SK-N-SH treated with all-trans-retinoic acid at 6 μM for 48 hours (cell line): ENCODE measurements around the gene GPR3.
A peak's percentile ranks its signal among the peaks of the same experiment; 100 is the strongest.
"Not testable (repeated sequence)": the region's sequence is repeated elsewhere in the genome, so short reads cannot be mapped to it uniquely, and the experiment has no call there.

Source experiments
- ATAC-seq: fragments of 200-7000 bp; cut with Tn5 transposase; 3 replicates; pipeline ENCODE4 v1.9.1; 2020; ENCODE audit warnings: mild to moderate bottlenecking, moderate library complexity
- ARNTL ChIP-seq: fragments of 450-650 bp; formaldehyde crosslinking; IDR thresholded peaks from 2 replicates; pipeline ENCODE4 v1.5.0; 2020; ENCODE audit warnings: low read depth, mild to moderate bottlenecking, moderate library complexity, borderline replicate concordance
- BACH2 ChIP-seq: fragments of 250-450 bp; sonication (Bioruptor Pico); IDR thresholded peaks from 2 replicates; pipeline ENCODE4 v1.9.0; 2021; ENCODE audit warnings: mild to moderate bottlenecking, borderline replicate concordance
- CSDC2 ChIP-seq: fragments of 250-450 bp; sonication (Bioruptor Pico); IDR thresholded peaks from 2 replicates; pipeline ENCODE4 v1.5.0; 2020; ENCODE audit warnings: mild to moderate bottlenecking, moderate library complexity
- ESRRG ChIP-seq: fragments of 250-450 bp; sonication (Bioruptor Pico); IDR thresholded peaks from 2 replicates; pipeline ENCODE4 v1.6.1; 2021; ENCODE audit warnings: mild to moderate bottlenecking
- GLIS3 ChIP-seq: fragments of 250-450 bp; sonication (Bioruptor Pico); IDR thresholded peaks from 2 replicates; pipeline ENCODE4 v1.5.0; 2020; ENCODE audit warnings: mild to moderate bottlenecking, moderate library complexity
- ISL1 ChIP-seq: fragments of 250-450 bp; sonication (Bioruptor Pico); IDR thresholded peaks from 2 replicates; pipeline ENCODE4 v2.1.2; 2022; ENCODE audit warnings: mild to moderate bottlenecking, moderate library complexity
- OSR1 ChIP-seq: fragments of 250-450 bp; sonication (Bioruptor Pico); IDR thresholded peaks from 2 replicates; pipeline ENCODE4 v1.8.0; 2022; ENCODE audit warnings: moderate library complexity, mild to moderate bottlenecking, inconsistent platforms
- PPARA ChIP-seq: fragments of 250-450 bp; sonication (Bioruptor Pico); IDR thresholded peaks from 2 replicates; pipeline ENCODE4 v1.5.0; 2020; ENCODE audit warnings: mild to moderate bottlenecking, borderline replicate concordance
- RARB ChIP-seq: fragments of 250-450 bp; sonication (Bioruptor Pico); IDR thresholded peaks from 2 replicates; pipeline ENCODE4 v1.8.0; 2021; ENCODE audit warnings: mild to moderate bottlenecking, moderate library complexity
- ZC3H10 ChIP-seq: fragments of 250-450 bp; sonication (Bioruptor Pico); IDR thresholded peaks from 2 replicates; pipeline ENCODE4 v1.5.1; 2021; ENCODE audit warnings: mild to moderate bottlenecking, moderate library complexity
- ZFP3 ChIP-seq: fragments of 250-450 bp; sonication (Bioruptor Pico); IDR thresholded peaks from 2 replicates; pipeline ENCODE4 v1.5.0; 2020; ENCODE audit warnings: mild to moderate bottlenecking, moderate library complexity
- ZFP30 ChIP-seq: fragments of 450-650 bp; formaldehyde crosslinking; IDR thresholded peaks from 2 replicates; pipeline ENCODE4 v1.5.0; 2022; ENCODE audit warnings: mild to moderate bottlenecking, moderate library complexity
- ZNF565 ChIP-seq: fragments of 450-650 bp; formaldehyde crosslinking; conservative IDR thresholded peaks from 2 replicates; pipeline ENCODE4 v1.5.0; 2020; ENCODE audit warnings: low read depth, mild to moderate bottlenecking, moderate library complexity
- ZNF70 ChIP-seq: fragments of 450-650 bp; formaldehyde crosslinking; IDR thresholded peaks from 2 replicates; pipeline ENCODE4 v1.5.0; 2020; ENCODE audit warnings: mild to moderate bottlenecking, moderate library complexity
- ZNF8 ChIP-seq: fragments of 450-650 bp; formaldehyde crosslinking; IDR thresholded peaks from 2 replicates; pipeline ENCODE4 v1.5.0; 2020; ENCODE audit warnings: mild to moderate bottlenecking, moderate library complexity
- TF ChIP-seq, protein P1 (sequence below): fragments of 250-450 bp; sonication (Bioruptor Pico); IDR thresholded peaks from 2 replicates; pipeline ENCODE4 v1.8.0; 2020; ENCODE audit warnings: mild to moderate bottlenecking, moderate library complexity, borderline replicate concordance
- TF ChIP-seq, protein P2 (sequence below): fragments of 250-450 bp; sonication (Bioruptor Pico); IDR thresholded peaks from 2 replicates; pipeline ENCODE4 v1.8.0; 2021; ENCODE audit warnings: low read depth, mild to moderate bottlenecking, moderate library complexity, borderline replicate concordance
- TF ChIP-seq, protein P3 (sequence below): fragments of 250-450 bp; sonication (Bioruptor Pico); IDR thresholded peaks from 2 replicates; pipeline ENCODE4 v1.5.0; 2020; ENCODE audit warnings: mild to moderate bottlenecking, moderate library complexity
- TF ChIP-seq, protein P4 (sequence below): fragments of 250-450 bp; sonication (Bioruptor Pico); IDR thresholded peaks from 2 replicates; pipeline ENCODE4 v1.5.1; 2021; ENCODE audit warnings: mild to moderate bottlenecking, moderate library complexity

The GPR3 gene

DNA sequence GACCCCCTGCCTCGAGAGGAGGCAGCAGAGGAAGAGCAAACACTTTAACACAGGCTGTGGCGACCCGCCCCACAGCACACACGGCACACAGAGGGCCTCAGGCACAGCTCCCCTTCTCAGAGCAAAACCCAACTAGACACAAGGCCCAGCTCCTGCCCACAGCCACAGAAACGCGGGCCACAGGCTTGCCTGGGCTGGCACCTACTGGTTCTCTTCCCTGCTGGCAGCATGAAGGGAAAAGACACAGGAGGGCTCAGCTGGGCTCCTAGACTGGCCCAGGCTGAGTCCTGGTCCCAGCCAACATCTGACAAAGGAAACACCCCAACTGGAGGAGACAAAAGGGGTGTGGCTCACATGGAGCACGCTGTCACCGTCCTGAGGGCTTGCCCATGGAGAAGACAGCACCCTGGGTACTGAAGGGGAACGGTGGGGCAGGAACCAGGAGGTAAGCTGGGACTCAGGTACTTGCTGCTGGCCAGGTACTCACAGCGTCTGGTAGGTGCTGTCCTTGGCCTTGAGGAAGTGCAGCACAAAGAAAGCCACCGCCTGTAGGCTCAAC lies 12.8 kb upstream of the GPR3 start (continued):
- TF ChIP-seq, protein P1, sequence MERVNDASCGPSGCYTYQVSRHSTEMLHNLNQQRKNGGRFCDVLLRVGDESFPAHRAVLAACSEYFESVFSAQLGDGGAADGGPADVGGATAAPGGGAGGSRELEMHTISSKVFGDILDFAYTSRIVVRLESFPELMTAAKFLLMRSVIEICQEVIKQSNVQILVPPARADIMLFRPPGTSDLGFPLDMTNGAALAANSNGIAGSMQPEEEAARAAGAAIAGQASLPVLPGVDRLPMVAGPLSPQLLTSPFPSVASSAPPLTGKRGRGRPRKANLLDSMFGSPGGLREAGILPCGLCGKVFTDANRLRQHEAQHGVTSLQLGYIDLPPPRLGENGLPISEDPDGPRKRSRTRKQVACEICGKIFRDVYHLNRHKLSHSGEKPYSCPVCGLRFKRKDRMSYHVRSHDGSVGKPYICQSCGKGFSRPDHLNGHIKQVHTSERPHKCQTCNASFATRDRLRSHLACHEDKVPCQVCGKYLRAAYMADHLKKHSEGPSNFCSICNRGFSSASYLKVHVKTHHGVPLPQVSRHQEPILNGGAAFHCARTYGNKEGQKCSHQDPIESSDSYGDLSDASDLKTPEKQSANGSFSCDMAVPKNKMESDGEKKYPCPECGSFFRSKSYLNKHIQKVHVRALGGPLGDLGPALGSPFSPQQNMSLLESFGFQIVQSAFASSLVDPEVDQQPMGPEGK, result no peak
- TF ChIP-seq, all 23 proteins: peak for 0

DNA sequence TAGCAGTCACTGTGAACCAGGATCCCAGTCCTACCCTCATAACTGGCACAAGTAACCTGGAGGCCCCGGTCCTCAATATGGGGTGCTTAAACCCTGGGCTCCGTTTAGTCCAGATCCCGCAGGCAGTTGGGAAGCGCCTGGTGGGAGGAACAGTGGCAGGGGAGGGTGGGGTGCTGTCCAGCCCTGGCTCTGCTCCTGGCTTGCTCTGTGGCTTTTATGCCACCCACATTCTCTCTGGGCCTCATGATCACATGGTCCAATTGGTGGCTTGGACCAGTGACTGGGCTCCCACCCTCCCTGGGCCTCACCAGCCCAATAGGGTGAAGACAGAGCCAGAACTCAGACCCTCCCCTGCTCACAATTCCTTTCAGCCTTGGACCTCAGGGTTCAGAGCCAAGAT lies 12.2 kb upstream of the GPR3 start:
- peak; percentile 6; the same call in 2 of the 3 replicates for ATAC-seq

DNA sequence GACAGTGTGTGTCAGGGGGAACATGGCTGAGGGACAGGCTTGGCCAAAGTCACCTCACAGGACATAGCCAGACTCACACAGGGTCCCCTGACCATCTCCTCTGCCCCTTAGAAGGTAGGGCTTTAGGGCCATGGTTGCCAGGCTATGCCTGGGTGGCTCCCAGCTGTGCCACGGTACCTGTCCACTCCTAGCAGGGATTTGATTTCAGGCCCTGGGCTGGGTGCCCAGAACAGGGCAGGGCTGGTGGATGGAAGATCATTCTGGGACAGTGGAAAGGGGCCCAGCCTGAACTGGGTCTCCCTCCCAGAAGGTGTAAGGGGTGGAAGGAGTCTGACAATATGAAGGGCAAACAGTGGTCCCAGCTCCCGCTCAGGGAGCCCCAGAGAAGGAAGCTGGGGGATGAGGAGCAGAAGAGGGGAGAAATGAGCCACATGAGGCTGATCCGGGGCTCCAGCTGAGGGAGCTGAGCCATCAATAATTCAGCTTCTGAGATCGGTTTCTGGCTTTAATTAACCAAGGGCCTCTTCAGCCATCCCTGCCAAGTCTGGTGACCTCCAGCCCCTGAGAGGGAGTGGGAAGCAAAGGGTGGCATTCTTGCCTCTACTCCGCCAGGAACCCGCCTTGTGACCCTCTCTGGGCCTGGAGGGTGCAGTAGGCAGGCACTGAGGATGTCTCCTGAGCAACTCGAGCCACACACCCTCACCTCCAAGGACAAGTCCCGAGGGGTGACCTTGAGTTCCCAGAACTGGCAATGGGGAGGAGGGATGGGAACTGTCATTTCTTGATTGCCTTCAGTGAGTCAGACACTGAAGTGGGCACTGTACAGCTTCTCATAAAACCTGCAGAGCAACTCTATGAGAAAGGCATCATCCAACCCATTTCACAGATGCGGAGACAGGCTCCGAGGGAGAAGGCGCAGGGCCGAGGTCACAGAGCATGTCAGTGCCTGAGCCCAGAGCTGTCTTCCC lies 11.4 kb upstream of the GPR3 start:
- peak; percentile 72 for ATAC-seq
- TF ChIP-seq ZC3H10 (CRISPR knock-in tag), result no peak
- no peak for TF ChIP-seq ARNTL
- TF ChIP-seq ZNF70 (CRISPR knock-in tag), result no peak
- TF ChIP-seq, all 23 proteins: peak for 0

More for the DNA sequence above, 12.2 kb upstream of the GPR3 start:
- TF ChIP-seq ZNF8 (CRISPR knock-in tag), result no peak
- no peak for TF ChIP-seq ZFP3 (CRISPR knock-in tag)
- no peak for TF ChIP-seq CSDC2 (CRISPR knock-in tag)

DNA sequence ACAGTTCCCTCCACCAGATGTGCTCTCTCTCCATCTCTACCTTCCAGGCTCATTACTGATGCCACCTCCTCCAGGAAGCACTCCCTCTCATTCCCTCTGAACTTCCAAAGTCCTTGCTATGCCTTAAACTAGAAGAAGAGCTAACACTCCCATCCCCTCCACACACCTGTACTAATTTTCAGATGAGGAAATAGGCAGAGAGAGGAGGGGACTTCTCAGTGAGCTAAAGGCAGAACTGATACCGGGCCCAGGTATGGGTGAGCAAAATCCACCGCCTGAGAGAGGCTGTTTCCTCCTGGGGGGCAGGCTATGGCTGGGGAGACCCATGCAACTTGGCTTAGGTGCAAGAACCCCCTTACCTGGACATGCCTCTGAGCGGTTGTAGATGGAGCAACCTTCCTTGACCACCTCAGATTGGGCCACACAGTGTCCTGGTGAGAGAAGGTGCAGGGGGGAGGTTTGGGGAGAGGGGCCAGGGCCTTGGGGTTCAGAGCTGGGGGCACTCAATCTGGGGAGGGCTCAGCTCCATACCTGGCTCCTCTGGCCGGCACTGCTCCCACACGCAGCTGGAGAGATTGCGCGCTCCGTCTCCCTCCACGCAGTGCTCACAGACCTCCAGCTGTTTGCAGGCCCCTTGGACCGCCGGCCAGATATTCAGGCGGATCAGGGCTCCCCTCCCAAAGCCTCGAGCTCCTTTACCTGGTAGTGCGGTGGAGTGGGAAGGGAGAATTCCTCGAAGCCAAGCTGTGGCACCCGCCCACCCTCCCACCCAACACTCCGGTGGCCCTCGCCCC lies 10.3 kb upstream of the GPR3 start:
- TF ChIP-seq GLIS3 (no peak), RARB (CRISPR knock-in tag) (no peak), ZNF565 (CRISPR knock-in tag) (no peak), BACH2 (CRISPR knock-in tag) (no peak), ZFP30 (CRISPR knock-in tag) (no peak)
- TF ChIP-seq, protein P2, sequence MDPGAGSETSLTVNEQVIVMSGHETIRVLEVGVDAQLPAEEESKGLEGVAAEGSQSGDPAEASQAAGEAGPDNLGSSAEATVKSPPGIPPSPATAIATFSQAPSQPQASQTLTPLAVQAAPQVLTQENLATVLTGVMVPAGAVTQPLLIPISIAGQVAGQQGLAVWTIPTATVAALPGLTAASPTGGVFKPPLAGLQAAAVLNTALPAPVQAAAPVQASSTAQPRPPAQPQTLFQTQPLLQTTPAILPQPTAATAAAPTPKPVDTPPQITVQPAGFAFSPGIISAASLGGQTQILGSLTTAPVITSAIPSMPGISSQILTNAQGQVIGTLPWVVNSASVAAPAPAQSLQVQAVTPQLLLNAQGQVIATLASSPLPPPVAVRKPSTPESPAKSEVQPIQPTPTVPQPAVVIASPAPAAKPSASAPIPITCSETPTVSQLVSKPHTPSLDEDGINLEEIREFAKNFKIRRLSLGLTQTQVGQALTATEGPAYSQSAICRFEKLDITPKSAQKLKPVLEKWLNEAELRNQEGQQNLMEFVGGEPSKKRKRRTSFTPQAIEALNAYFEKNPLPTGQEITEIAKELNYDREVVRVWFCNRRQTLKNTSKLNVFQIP (CRISPR knock-in tag), result no peak
- no peak for ATAC-seq

DNA sequence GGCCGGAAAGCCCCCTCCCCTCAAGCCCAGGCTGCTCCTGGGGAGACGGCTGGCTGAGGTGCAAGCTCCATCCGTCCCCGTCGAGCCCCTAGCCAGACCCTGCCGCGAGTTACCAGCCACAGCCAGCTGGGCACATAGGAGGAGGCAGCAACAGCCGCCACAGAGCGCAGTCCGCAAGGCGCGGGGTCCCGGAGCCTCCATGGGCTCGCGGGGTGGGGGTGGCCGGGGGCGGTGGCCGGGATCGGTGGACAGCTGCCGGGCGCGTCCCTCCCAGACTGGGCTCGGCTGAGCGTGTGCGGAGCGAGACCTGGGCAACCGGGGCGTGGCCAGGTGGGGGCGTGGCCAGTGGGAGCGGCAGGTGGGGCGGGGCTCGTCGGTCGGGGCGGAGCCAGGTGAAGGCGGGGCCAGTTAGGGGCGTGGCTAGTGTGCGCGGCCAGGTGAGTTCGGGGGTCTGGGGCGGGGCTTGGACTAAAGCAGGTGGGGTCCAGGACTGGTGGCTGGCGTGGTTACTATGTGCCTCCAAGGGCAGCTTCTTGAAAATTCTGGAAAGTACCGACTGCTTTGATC lies 9.3 kb upstream of the GPR3 start, which contains the start of gene CD164L2:
CD164L2 (minus strand) TSS at position 295 of the 567 bp plus-strand sequence; CDS start at position 201, 94 bp downstream.
- ATAC-seq, result no peak
- no peak for TF ChIP-seq ZNF8 (CRISPR knock-in tag)
- no peak for TF ChIP-seq ZFP3 (CRISPR knock-in tag)
- TF ChIP-seq, all 23 proteins: peak for 0

DNA sequence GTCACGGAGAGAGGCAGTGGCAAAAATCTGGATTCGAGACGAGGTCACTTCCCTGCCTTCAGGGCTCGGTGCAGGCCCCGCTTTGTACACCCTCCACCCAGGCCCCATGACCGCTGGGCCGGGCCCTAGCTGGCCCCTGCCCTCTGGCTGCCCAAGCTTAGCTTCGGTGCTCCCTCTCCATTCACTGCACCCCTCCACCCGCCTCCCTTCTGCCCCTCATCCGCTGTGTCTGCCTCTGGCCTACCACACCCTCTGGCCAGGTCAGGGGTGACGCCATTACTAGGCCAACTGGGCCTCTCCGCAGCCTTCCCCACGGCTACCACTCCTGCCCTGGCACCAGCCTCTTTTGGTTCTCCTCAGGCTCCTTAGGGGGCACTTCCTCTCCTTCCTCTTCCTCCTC lies 8.8 kb upstream of the GPR3 start:
- TF ChIP-seq ARNTL (no peak), ZNF8 (CRISPR knock-in tag) (no peak), ZNF565 (CRISPR knock-in tag) (no peak), OSR1 (no peak), ESRRG (CRISPR knock-in tag) (no peak), ISL1 (CRISPR knock-in tag) (no peak), ZNF70 (CRISPR knock-in tag) (no peak), PPARA (CRISPR knock-in tag) (no peak)
- TF ChIP-seq, protein P3, sequence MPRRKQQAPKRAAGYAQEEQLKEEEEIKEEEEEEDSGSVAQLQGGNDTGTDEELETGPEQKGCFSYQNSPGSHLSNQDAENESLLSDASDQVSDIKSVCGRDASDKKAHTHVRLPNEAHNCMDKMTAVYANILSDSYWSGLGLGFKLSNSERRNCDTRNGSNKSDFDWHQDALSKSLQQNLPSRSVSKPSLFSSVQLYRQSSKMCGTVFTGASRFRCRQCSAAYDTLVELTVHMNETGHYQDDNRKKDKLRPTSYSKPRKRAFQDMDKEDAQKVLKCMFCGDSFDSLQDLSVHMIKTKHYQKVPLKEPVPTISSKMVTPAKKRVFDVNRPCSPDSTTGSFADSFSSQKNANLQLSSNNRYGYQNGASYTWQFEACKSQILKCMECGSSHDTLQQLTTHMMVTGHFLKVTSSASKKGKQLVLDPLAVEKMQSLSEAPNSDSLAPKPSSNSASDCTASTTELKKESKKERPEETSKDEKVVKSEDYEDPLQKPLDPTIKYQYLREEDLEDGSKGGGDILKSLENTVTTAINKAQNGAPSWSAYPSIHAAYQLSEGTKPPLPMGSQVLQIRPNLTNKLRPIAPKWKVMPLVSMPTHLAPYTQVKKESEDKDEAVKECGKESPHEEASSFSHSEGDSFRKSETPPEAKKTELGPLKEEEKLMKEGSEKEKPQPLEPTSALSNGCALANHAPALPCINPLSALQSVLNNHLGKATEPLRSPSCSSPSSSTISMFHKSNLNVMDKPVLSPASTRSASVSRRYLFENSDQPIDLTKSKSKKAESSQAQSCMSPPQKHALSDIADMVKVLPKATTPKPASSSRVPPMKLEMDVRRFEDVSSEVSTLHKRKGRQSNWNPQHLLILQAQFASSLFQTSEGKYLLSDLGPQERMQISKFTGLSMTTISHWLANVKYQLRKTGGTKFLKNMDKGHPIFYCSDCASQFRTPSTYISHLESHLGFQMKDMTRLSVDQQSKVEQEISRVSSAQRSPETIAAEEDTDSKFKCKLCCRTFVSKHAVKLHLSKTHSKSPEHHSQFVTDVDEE (CRISPR knock-in tag), result no peak
- TF ChIP-seq, protein P4, sequence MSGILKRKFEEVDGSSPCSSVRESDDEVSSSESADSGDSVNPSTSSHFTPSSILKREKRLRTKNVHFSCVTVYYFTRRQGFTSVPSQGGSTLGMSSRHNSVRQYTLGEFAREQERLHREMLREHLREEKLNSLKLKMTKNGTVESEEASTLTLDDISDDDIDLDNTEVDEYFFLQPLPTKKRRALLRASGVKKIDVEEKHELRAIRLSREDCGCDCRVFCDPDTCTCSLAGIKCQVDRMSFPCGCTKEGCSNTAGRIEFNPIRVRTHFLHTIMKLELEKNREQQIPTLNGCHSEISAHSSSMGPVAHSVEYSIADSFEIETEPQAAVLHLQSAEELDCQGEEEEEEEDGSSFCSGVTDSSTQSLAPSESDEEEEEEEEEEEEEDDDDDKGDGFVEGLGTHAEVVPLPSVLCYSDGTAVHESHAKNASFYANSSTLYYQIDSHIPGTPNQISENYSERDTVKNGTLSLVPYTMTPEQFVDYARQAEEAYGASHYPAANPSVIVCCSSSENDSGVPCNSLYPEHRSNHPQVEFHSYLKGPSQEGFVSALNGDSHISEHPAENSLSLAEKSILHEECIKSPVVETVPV (CRISPR knock-in tag), result no peak
- no peak for ATAC-seq

DNA sequence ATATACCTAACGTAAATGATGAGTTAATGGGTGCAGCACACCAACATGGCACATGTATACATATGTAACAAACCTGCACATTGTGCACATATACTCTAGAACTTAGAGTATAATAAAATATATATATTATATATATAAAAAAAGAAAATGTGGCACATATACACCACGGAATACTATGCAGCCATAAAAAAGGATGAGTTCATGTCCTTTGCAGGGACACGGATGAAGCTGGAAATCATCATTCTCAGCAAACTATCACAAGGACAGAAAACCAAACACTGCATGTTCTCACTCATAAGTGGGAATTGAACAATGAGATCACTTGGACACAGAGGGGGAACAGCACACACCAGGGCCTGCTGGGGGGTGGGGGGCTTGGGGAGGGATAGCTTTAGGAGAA lies 7.6 kb upstream of the GPR3 start:
- ATAC-seq, result not testable (repeated sequence)
